Endothelial cell of umbilical vein (primary cell): ENCODE measurements around the gene MAP3K4. TPM values are rescaled to one million over a fixed set of nuclear protein-coding genes. Genes with fewer than 3 reads are reported as not detected.

ENCODE experiments used
- BruUV-seq: library from RNA; stranded (reverse); fragments of 400-500 nt; replicated peaks from 2 replicates; lab custom pipeline; 2021; lab: Mats Ljungman, UMichigan
- CTCF ChIA-PET: fragments of 300-600, 350-600 bp; sonication (Branson Sonifier 250); formaldehyde crosslinking; loops from one replicate; lab custom pipeline; 2021; ENCODE audit warnings: antibody characterized with exemption, inconsistent platforms; lab: Charles Lee
- POLR2A ChIA-PET: fragments of 300-600, 350-600 bp; sonication (Branson Sonifier 250); formaldehyde crosslinking; loops from one replicate; lab custom pipeline; 2021; ENCODE audit warnings: antibody characterized with exemption, inconsistent platforms; lab: Charles Lee
- DNase-seq: peaks from one replicate; pipeline ENCODE4 v3.0.0-alpha.2; 2011; ENCODE audit warnings: low read depth, low spot score
- FAIRE-seq: peaks from 2 replicates; lab custom pipeline; 2011; peaks lifted over from hg19 to GRCh38; lab: Jason Lieb, UNC
- H2AFZ ChIP-seq: 2 replicates; pipeline ENCODE4 v1.6.0; 2012; ENCODE audit warnings: low read depth, low read length, control low read depth, inconsistent platforms
- H3K27ac ChIP-seq: 2 replicates; pipeline ENCODE4 v1.5.1; 2011; ENCODE audit warnings: low read depth, mild to moderate bottlenecking, control low read depth, low read length, moderate library complexity; ENCODE audit not compliant: insufficient read depth
- H3K27me3 ChIP-seq, 2 experiments: 2 replicates each; pipeline versions ENCODE4 v1.6.0 to v1.6.1; 2011; ENCODE audit warnings: low read length in 2 of 2, mixed read lengths in 1 of 2; ENCODE audit not compliant: control insufficient read depth in 2 of 2, insufficient read depth in 2 of 2
- H3K36me3 ChIP-seq, 2 experiments: 2 replicates in 1 of 2; 3 replicates in 1 of 2; pipeline ENCODE4 v1.5.1; 2011; ENCODE audit warnings: low read length in 2 of 2, mild to moderate bottlenecking in 1 of 2, moderate library complexity in 1 of 2; ENCODE audit not compliant: control insufficient read depth in 2 of 2, insufficient read depth in 2 of 2; ENCODE audit errors: extremely low read depth in 1 of 2
- H3K4me1 ChIP-seq: 3 replicates; pipeline ENCODE4 v1.5.1; 2011; ENCODE audit warnings: mild to moderate bottlenecking, low read length; ENCODE audit not compliant: control insufficient read depth, insufficient read depth; ENCODE audit errors: extremely low read depth
- H3K4me2 ChIP-seq: 2 replicates; pipeline ENCODE4 v1.6.1; 2011; ENCODE audit warnings: low read length, control low read depth, mixed read lengths; ENCODE audit not compliant: insufficient read depth
- H3K4me3 ChIP-seq, 3 experiments: fragments of 200-600 bp in 1 of 3; sonication (generic), shearing (Covaris generic) in 1 of 3; replicated peaks in 1 of 3; 2 replicates each; pipeline ENCODE4 v1.5.1; 2011 to 2016; ENCODE audit warnings: control low read depth in 3 of 3, low read length in 3 of 3, mild to moderate bottlenecking in 2 of 3, inconsistent platforms in 1 of 3, low read depth in 1 of 3, moderate library complexity in 1 of 3; ENCODE audit not compliant: insufficient read depth in 1 of 3
- H3K79me2 ChIP-seq: 2 replicates; pipeline ENCODE4 v1.6.0; 2012; ENCODE audit warnings: low read length, inconsistent platforms; ENCODE audit not compliant: control insufficient read depth, insufficient read depth
- H3K9ac ChIP-seq: replicated peaks from 2 replicates; pipeline ENCODE3; 2011; ENCODE audit warnings: low read length, control low read depth; ENCODE audit not compliant: insufficient read depth; ENCODE audit errors: extremely low read depth
- H3K9me1 ChIP-seq: replicated peaks from 3 replicates; pipeline ENCODE4 v1.6.0; 2011; ENCODE audit warnings: mild to moderate bottlenecking, low read length; ENCODE audit not compliant: control insufficient read depth, insufficient read depth; ENCODE audit errors: extremely low read depth
- H3K9me3 ChIP-seq: replicated peaks from 2 replicates; pipeline ENCODE4 v1.5.1; 2012; ENCODE audit warnings: low read length, inconsistent platforms; ENCODE audit not compliant: control insufficient read depth, insufficient read depth
- H4K20me1 ChIP-seq: replicated peaks from 2 replicates; pipeline ENCODE3; 2011; ENCODE audit warnings: mild to moderate bottlenecking, low read length; ENCODE audit not compliant: control insufficient read depth, insufficient read depth; ENCODE audit errors: extremely low read depth
- CTCF ChIP-seq, 2 donors: IDR thresholded peaks; 1 replicate in 1 of 2; 2 replicates in 1 of 2; pipeline ENCODE4 v1.5.1; 2011; ENCODE audit warnings: low read length in 2 of 2, mild to moderate bottlenecking in 2 of 2, moderate library complexity in 2 of 2, control low read depth in 1 of 2, inconsistent platforms in 1 of 2, low read depth in 1 of 2; ENCODE audit not compliant: insufficient read depth in 1 of 2; ENCODE audit errors: extremely low read depth in 1 of 2
- EZH2 ChIP-seq: IDR thresholded peaks from 2 replicates; pipeline ENCODE4 v1.6.1; 2012; ENCODE audit warnings: borderline replicate concordance, low read depth, mild to moderate bottlenecking, moderate library complexity, low read length, inconsistent platforms; ENCODE audit not compliant: severe bottlenecking
- FOS ChIP-seq: IDR thresholded peaks from 2 replicates; pipeline ENCODE4 v1.6.1; 2011; ENCODE audit warnings: mild to moderate bottlenecking, low read length, moderate library complexity, borderline replicate concordance; ENCODE audit not compliant: insufficient read depth
- GATA2 ChIP-seq: IDR thresholded peaks from 2 replicates; pipeline ENCODE4 v1.7.0; 2011; ENCODE audit warnings: low read depth, mild to moderate bottlenecking, moderate library complexity, mixed read lengths, low read length; ENCODE audit not compliant: insufficient read length, insufficient read depth
- MAX ChIP-seq: IDR thresholded peaks from 2 replicates; pipeline ENCODE4 v1.6.1; 2011; ENCODE audit not compliant: insufficient read depth, insufficient read length
- MYC ChIP-seq: IDR thresholded peaks from one replicate; pipeline ENCODE4 v1.6.1; 2011; ENCODE audit warnings: mild to moderate bottlenecking, low read depth, low read length
- POLR2A ChIP-seq: IDR thresholded peaks from 2 replicates; pipeline ENCODE4 v1.6.1; 2012; ENCODE audit warnings: low read depth, mild to moderate bottlenecking, control low read depth, low read length
- POLR2AphosphoS5 ChIP-seq: IDR thresholded peaks from 2 replicates; pipeline ENCODE4 v1.6.1; 2012; ENCODE audit warnings: low read depth, mild to moderate bottlenecking, control low read depth, low read length, moderate library complexity; ENCODE audit not compliant: insufficient read depth
- dilution Hi-C: fragments of 300-500 bp; cut with MboI; formaldehyde crosslinking; loops from one replicate; pipeline ENCODE4 v1.15.0; 2019; ENCODE audit warnings: low sequenced_read_pairs; ENCODE audit not compliant: extremely low pct_ligation_motif_present
- intact Hi-C: fragments of 100-400 bp; cut with micrococcal nuclease; formaldehyde crosslinking; loops from one replicate; pipeline ENCODE4 v1.10.0; 2022
- polyA plus RNA-seq, 4 experiments: library from polyadenylated mRNA; depleted of rRNA in 3 of 4; stranded (reverse) in 3 of 4; unstranded in 1 of 4; fragments of >200 nt; gene quantifications; 2 replicates each; pipeline versions ENCODE4 v1.2.1 to v1.2.3, GENCODE V29; 2011 to 2012; ENCODE audit warnings: missing spikeins in 1 of 4
- total RNA-seq: library from RNA; stranded (reverse); gene quantifications from 2 replicates; pipeline ENCODE4 v1.2.3, GENCODE V29; 2021

MAP3K4 gene
- total and polyA plus RNA-seq, 2 donors (not counting 3 experiments of a cell fraction or from before 2014, with no cell fraction given): 10.8 to 42.3 TPM

- FAIRE-seq: no peak
- H4K20me1 ChIP-seq: no peaks in the 10 kb centered on the region
- H3K9me3 ChIP-seq: no peaks in the 10 kb centered on the region
- no peak for DNase-seq
- no peak overlapping the region for H3K4me3 ChIP-seq
- ChIA-PET POLR2A (no interaction called here), CTCF (no interaction called here)
- no peak overlapping the region for H2AFZ ChIP-seq
- TF ChIP-seq POLR2AphosphoS5 (no peak), CTCF (IDR thresholded peaks at IDR 0.05; ENCODE audit: extremely low read depth in 1 of 2, insufficient read depth in 1 of 2, low read depth in 1 of 2, low read length in 2 of 2) (no peak), FOS (no peak), EZH2 (no peak), MAX (no peak), MYC (no peak), GATA2 (no peak), POLR2A (no peak)
- H3K4me1 ChIP-seq: no peaks in the 10 kb centered on the region
- no peak overlapping the region for H3K9ac ChIP-seq
- no peak overlapping the region for H3K27ac ChIP-seq
- no peaks in the 10 kb centered on the region for H3K79me2 ChIP-seq
- intact Hi-C loops (no loop called here), dilution Hi-C loops (no loop called here)
- H3K9me1 ChIP-seq: no peaks in the 10 kb centered on the region
- H3K27me3 ChIP-seq: no peaks in the 10 kb centered on the region
- peaks cover 0 to 7% of the 10 kb centered on the region in 2 experiments for H3K36me3 ChIP-seq
- BruUV-seq: no TSS peak
- H3K4me2 ChIP-seq: no peak overlapping the region
Observed at GRCh38 chr6:161136655-161137054, 145.1 kb downstream of the MAP3K4 start.
